Measurements from ENCODE around the gene EMSY. TPM values are rescaled to one million over a fixed set of nuclear protein-coding genes. Genes with fewer than 3 reads are reported as not detected.

Gene EMSY
- total and polyA plus RNA-seq, 2 donors (not counting 1 experiment from before 2014, with no cell fraction given), result 27.4 to 59.7 TPM

GRCh38 chr11:76455931-76456330, 11.1 kb downstream of the EMSY start:
- CTCF ChIA-PET, result interaction anchor here (1.1 kb wide), 1 partner anchor 18 kb away, joined by 4 read pairs; no protein-coding TSS in a partner anchor
- no peak for TF ChIP-seq CTCF (IDR thresholded peaks at IDR 0.05)
- TF ChIP-seq EZH2 (IDR thresholded peaks at IDR 0.05; ENCODE audit: borderline replicate concordance, insufficient read depth, low read depth, low read length, poor library complexity, severe bottlenecking), result no peak
- H3K9me3 Mint-ChIP-seq (ENCODE audit: insufficient read depth), result no peaks in the 10 kb centered on the region
- Histone ChIP-seq H3K36me3 (replicated peaks in 1 of 2; ENCODE audit: control extremely low read depth in 1 of 2, control insufficient read depth in 1 of 2, extremely low read depth in 1 of 2, insufficient read depth in 2 of 2, low read length in 1 of 2) (peaks cover 13 to 50% of the 10 kb centered on the region in 2 experiments), H4K20me1 (ENCODE audit: control insufficient read depth, insufficient read depth, low read length, poor library complexity, severe bottlenecking) (no peaks in the 10 kb centered on the region), H2AFZ (ENCODE audit: insufficient read depth, low read depth, low read length, poor library complexity, severe bottlenecking) (no peak overlapping the region), H3K4me3 (ENCODE audit: control extremely low read depth in 1 of 5, extremely low read depth in 1 of 5, insufficient read depth in 1 of 5, low read depth in 2 of 5, low read length in 4 of 5) (no peak overlapping the region), H3K9ac (ENCODE audit: low read length) (no peak overlapping the region), H3K4me1 (ENCODE audit: control insufficient read depth in 2 of 2, insufficient read depth in 2 of 2, low read length in 2 of 2) (no peaks in the 10 kb centered on the region), H3K79me2 (ENCODE audit: control insufficient read depth, insufficient read depth, low read length) (peaks cover 7% of the 10 kb centered on the region), H3K27me3 (replicated peaks in 1 of 4; ENCODE audit: control extremely low read depth in 1 of 4, control insufficient read depth in 3 of 4, insufficient read depth in 4 of 4, low read length in 3 of 4) (no peaks in the 10 kb centered on the region), H3K27ac (ENCODE audit: low read length in 2 of 2) (no peak overlapping the region), H3K4me2 (replicated peaks; ENCODE audit: low read depth, low read length, poor library complexity, severe bottlenecking) (no peak overlapping the region), H3K9me3 (ENCODE audit: control extremely low read depth in 1 of 3, control insufficient read depth in 2 of 3, insufficient read depth in 1 of 3, low read length in 2 of 3) (no peaks in the 10 kb centered on the region)
- ATAC-seq (ENCODE audit: low read depth), result no peak
- H3K4me1 Mint-ChIP-seq, result peaks cover 1% of the 10 kb centered on the region
- no peak overlapping the region for H3K4me3 Mint-ChIP-seq
- POLR2A ChIA-PET, result no interaction called here
- intact Hi-C loops (cut with micrococcal nuclease), result no loop called here
- no peak for DNase-seq
- no peak overlapping the region for H3K27ac Mint-ChIP-seq
- no peaks in the 10 kb centered on the region for H3K27me3 Mint-ChIP-seq

- no peaks in the 10 kb centered on the region for H3K4me1 ChIP-seq (ENCODE audit: control insufficient read depth in 2 of 2, insufficient read depth in 2 of 2, low read length in 2 of 2)
- H3K27ac Mint-ChIP-seq, result no peak overlapping the region
- H3K79me2 ChIP-seq (ENCODE audit: control insufficient read depth, insufficient read depth, low read length), result peaks cover 6% of the 10 kb centered on the region
- DNase-seq (no peak), ATAC-seq (ENCODE audit: low read depth) (no peak)
- H3K9me3 ChIP-seq (ENCODE audit: control extremely low read depth in 1 of 3, control insufficient read depth in 2 of 3, insufficient read depth in 1 of 3, low read length in 2 of 3), result no peaks in the 10 kb centered on the region
- no peaks in the 10 kb centered on the region for H3K27me3 ChIP-seq (replicated peaks in 1 of 4; ENCODE audit: control extremely low read depth in 1 of 4, control insufficient read depth in 3 of 4, insufficient read depth in 4 of 4, low read length in 3 of 4)
- WGBS (ENCODE audit: insufficient coverage), result no CpG with 5 or more reads among the region's 2 CpGs
- no peaks in the 10 kb centered on the region for H3K27me3 Mint-ChIP-seq
- H4K20me1 ChIP-seq (ENCODE audit: control insufficient read depth, insufficient read depth, low read length, poor library complexity, severe bottlenecking), result no peaks in the 10 kb centered on the region
- H3K4me1 Mint-ChIP-seq, result peaks cover 2% of the 10 kb centered on the region
- intact Hi-C loops (cut with micrococcal nuclease), result no loop called here
- POLR2A ChIA-PET, result no interaction called here
- TF ChIP-seq CTCF (IDR thresholded peaks at IDR 0.05), result no peak
- no peak for TF ChIP-seq EZH2 (IDR thresholded peaks at IDR 0.05; ENCODE audit: borderline replicate concordance, insufficient read depth, low read depth, low read length, poor library complexity, severe bottlenecking)
- no peak overlapping the region for H2AFZ ChIP-seq (ENCODE audit: insufficient read depth, low read depth, low read length, poor library complexity, severe bottlenecking)
- no peak overlapping the region for H3K9ac ChIP-seq (ENCODE audit: low read length)
- H3K36me3 ChIP-seq (replicated peaks in 1 of 2; ENCODE audit: control extremely low read depth in 1 of 2, control insufficient read depth in 1 of 2, extremely low read depth in 1 of 2, insufficient read depth in 2 of 2, low read length in 1 of 2), result peaks cover 13 to 51% of the 10 kb centered on the region in 2 experiments
- H3K9me3 Mint-ChIP-seq (ENCODE audit: insufficient read depth), result no peaks in the 10 kb centered on the region
- no peak overlapping the region for H3K4me2 ChIP-seq (replicated peaks; ENCODE audit: low read depth, low read length, poor library complexity, severe bottlenecking)
- CTCF ChIA-PET, result interaction anchor here (1.1 kb wide), 1 partner anchor 17 kb away, joined by 4 read pairs; no protein-coding TSS in a partner anchor
- no peak overlapping the region for H3K4me3 ChIP-seq (ENCODE audit: control extremely low read depth in 1 of 5, extremely low read depth in 1 of 5, insufficient read depth in 1 of 5, low read depth in 2 of 5, low read length in 4 of 5)
- H3K4me3 Mint-ChIP-seq, result no peak overlapping the region
- no peak overlapping the region for H3K27ac ChIP-seq (ENCODE audit: low read length in 2 of 2)
Measured at GRCh38 chr11:76456571-76456970, 11.8 kb downstream of the EMSY start.
